Naive thymus-derived CD4-positive, alpha-beta T cell (primary cell): ENCODE data around the gene VDR. TPM values are rescaled to one million over a fixed set of nuclear protein-coding genes. Genes with fewer than 3 reads are reported as not detected.

Experiments used
- ATAC-seq: fragments of 150-1000 bp; cut with Tn5 transposase; 2 replicates; pipeline ENCODE4 v1.10.0; 2021; ENCODE audit warnings: mild to moderate bottlenecking, moderate library complexity
- CTCF ChIA-PET: fragments of 350-600 bp; sonication (Branson Sonifier 250); formaldehyde crosslinking; loops from one replicate; lab custom pipeline; 2021; ENCODE audit warnings: antibody characterized with exemption; lab: Charles Lee
- POLR2A ChIA-PET: fragments of 350-600 bp; sonication (Branson Sonifier 250); formaldehyde crosslinking; loops from one replicate; lab custom pipeline; 2021; ENCODE audit warnings: antibody characterized with exemption, inconsistent platforms; lab: Charles Lee
- DNase-seq, 9 donors: peaks; one replicate each; pipeline versions ENCODE4 v3.0.0 to v3.0.0-alpha.2; 2020 to 2022; ENCODE audit warnings: mixed read lengths in 1 of 9
- H3K27ac ChIP-seq: one replicate; pipeline ENCODE4 v1.7.0; 2013; ENCODE audit warnings: mild to moderate bottlenecking, low read depth, low read length, moderate library complexity
- H3K27me3 ChIP-seq, 2 donors: one replicate each; pipeline ENCODE4 v1.7.0; 2013; ENCODE audit warnings: low read length in 2 of 2, mild to moderate bottlenecking in 2 of 2, moderate library complexity in 2 of 2; ENCODE audit not compliant: control insufficient read depth in 2 of 2, insufficient read depth in 2 of 2
- H3K36me3 ChIP-seq, 3 experiments: 1 replicate in 2 of 3; 2 replicates in 1 of 3; pipeline ENCODE4 v1.7.0; 2013; ENCODE audit warnings: low read length in 3 of 3, mild to moderate bottlenecking in 3 of 3, moderate library complexity in 1 of 3; ENCODE audit not compliant: insufficient read depth in 3 of 3, control insufficient read depth in 2 of 3
- H3K4me1 ChIP-seq, 2 donors: one replicate each; pipeline ENCODE4 v1.7.0; 2013; ENCODE audit warnings: low read length in 2 of 2, mild to moderate bottlenecking in 2 of 2, moderate library complexity in 1 of 2; ENCODE audit not compliant: control insufficient read depth in 2 of 2, insufficient read depth in 2 of 2
- H3K4me3 ChIP-seq: 2 replicates; pipeline ENCODE4 v1.7.0; 2013; ENCODE audit warnings: mild to moderate bottlenecking, low read length
- H3K9me3 ChIP-seq, 3 experiments: 1 replicate in 2 of 3; 2 replicates in 1 of 3; pipeline ENCODE4 v1.7.0; 2013; ENCODE audit warnings: low read length in 3 of 3; ENCODE audit not compliant: control insufficient read depth in 2 of 3
- H3K27ac Mint-ChIP-seq, 9 donors: one replicate each; pipeline ENCODE4 v1.8.0; 2020 to 2022; ENCODE audit warnings: mixed read lengths in 9 of 9, mild to moderate bottlenecking in 8 of 9, moderate library complexity in 5 of 9, inconsistent platforms in 2 of 9
- H3K27me3 Mint-ChIP-seq, 5 donors: one replicate each; pipeline ENCODE4 v1.8.0; 2021 to 2022; ENCODE audit warnings: mixed read lengths in 5 of 5, mild to moderate bottlenecking in 1 of 5
- H3K36me3 Mint-ChIP-seq, 5 donors: one replicate each; pipeline ENCODE4 v1.8.0; 2020 to 2022; ENCODE audit warnings: mixed read lengths in 5 of 5, mild to moderate bottlenecking in 3 of 5, inconsistent platforms in 1 of 5
- H3K4me1 Mint-ChIP-seq, 7 donors: one replicate each; pipeline ENCODE4 v1.8.0; 2020 to 2022; ENCODE audit warnings: mixed read lengths in 7 of 7, mild to moderate bottlenecking in 3 of 7, inconsistent platforms in 1 of 7
- H3K4me3 Mint-ChIP-seq, 10 donors: one replicate each; pipeline ENCODE4 v1.8.0; 2020 to 2022; ENCODE audit warnings: mild to moderate bottlenecking in 10 of 10, mixed read lengths in 10 of 10, moderate library complexity in 6 of 10, inconsistent platforms in 2 of 10
- H3K9me3 Mint-ChIP-seq, 11 donors: one replicate each; pipeline ENCODE4 v1.8.0; 2020 to 2022; ENCODE audit warnings: mixed read lengths in 11 of 11, mild to moderate bottlenecking in 4 of 11, inconsistent platforms in 1 of 11, moderate library complexity in 1 of 11
- intact Hi-C, 2 donors: fragments of 100-400 bp; cut with micrococcal nuclease; formaldehyde crosslinking; loops; one replicate each; pipeline ENCODE4 v1.15.1; 2023
- polyA plus RNA-seq, 2 donors: library from polyadenylated mRNA; unstranded; fragments of 300-500 nt; fragmentation: Illumina TruSeq; gene quantifications; one replicate each; pipeline ENCODE4 v1.2.3, GENCODE V29; 2021
- total RNA-seq, 6 experiments: library from RNA in 5 of 6; stranded (reverse) in 5 of 6; gene quantifications; 1 replicate in 5 of 6; 2 replicates in 1 of 6; pipeline ENCODE4 v1.2.3 and lab custom pipeline; 2021 to 2026

Gene VDR
- total and polyA plus RNA-seq, 7 experiments from 2014 or later, result 0.11 to 82.6 (median 2.5) TPM

DNA sequence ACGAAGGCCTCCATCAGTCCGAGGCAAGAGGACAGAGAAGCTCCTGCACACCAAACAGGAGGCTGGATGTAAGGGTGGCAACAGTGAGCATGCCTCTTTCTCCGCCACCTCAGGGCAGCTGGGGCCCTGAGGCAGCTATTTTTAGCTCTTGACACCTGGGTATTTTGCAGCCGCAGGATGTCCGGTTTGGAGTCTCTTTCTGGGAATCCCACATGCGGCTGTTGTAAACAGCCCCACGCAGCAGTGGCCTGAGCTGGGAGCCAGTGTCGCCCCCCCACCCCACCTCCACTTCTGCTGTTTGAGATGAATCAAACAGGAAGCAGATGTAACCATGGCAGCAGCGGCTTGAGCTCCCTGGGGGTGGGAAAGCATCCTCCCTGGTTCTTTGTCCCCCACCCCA, 96.7 kb downstream of the VDR start:
- H3K36me3 Mint-ChIP-seq, result peaks cover 0 to 22% (median 5%) of the 10 kb centered on the region in 5 donors
- peak overlapping the region; percentile 92 to 98 (median 96) for H3K27ac Mint-ChIP-seq
- peak overlapping the region; percentile 72 to 88 (median 82) for H3K4me3 Mint-ChIP-seq
- CTCF ChIA-PET, result interaction anchor here (0.7 to 22.9 kb wide), 10 partner anchors 10 to 97 kb away, joined by 3 to 539 read pairs (median 5); partner anchors contain the start of genes HDAC7 and VDR
- DNase-seq (peak; percentile 34 to 87 (median 76)), ATAC-seq (peak; percentile 53)
- Histone ChIP-seq H3K4me1 (peaks cover 79 to 96% of the 10 kb centered on the region in 2 donors), H3K36me3 (peaks cover 0 to 7% (median 5%) of the 10 kb centered on the region in 3 experiments), H3K4me3 (peak overlapping the region; percentile 45), H3K27me3 (no peaks in the 10 kb centered on the region), H3K9me3 (no peaks in the 10 kb centered on the region), H3K27ac (peak overlapping the region; percentile 81)
- peaks cover 73 to 100% (median 92%) of the 10 kb centered on the region in 7 donors for H3K4me1 Mint-ChIP-seq
- intact Hi-C loops, result loop anchor here (1.0 to 5.0 kb wide), 7 partner anchors 8 to 1591 kb away; partner anchors contain the start of genes HDAC7 (in 1 of the 2) and RPAP3 (in 1 of the 2)
- H3K9me3 Mint-ChIP-seq, result no peaks in the 10 kb centered on the region
- H3K27me3 Mint-ChIP-seq, result no peaks in the 10 kb centered on the region
- POLR2A ChIA-PET, result interaction anchor here (0.9 to 15.6 kb wide), 5 partner anchors 8 to 29 kb away, joined by 3 to 364 read pairs (median 5); partner anchors contain the start of gene HDAC7

DNA sequence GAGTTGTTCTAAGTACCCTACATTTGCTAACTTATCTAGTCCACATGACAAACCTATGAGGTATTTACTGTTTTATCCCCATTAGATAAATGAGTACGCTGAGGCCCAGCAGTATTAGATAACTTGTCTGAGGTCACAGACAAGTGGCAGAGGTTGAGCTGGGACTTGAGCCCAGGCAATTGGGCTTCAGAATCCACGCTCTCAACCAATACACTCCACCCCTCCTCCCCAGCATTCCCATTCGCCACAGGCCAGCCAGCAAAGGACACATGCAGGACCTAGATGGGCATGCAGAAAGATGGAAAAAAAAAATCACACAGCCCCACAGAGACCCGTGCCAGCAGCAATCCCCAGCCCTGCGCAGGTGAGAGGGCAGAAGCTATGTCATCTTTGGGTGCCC, 97.5 kb downstream of the VDR start:
- peaks cover 76 to 100% (median 93%) of the 10 kb centered on the region in 7 donors for H3K4me1 Mint-ChIP-seq
- CTCF ChIA-PET, result interaction anchor here (0.7 to 22.9 kb wide), 9 partner anchors 11 to 98 kb away, joined by 3 to 539 read pairs (median 5); partner anchors contain the start of genes HDAC7 and VDR
- H3K27me3 Mint-ChIP-seq, result no peaks in the 10 kb centered on the region
- POLR2A ChIA-PET, result interaction anchor here (0.6 to 15.6 kb wide), 6 partner anchors 10 to 1381 kb away, joined by 3 to 364 read pairs (median 3); partner anchors contain the start of gene HDAC7
- peaks cover 0 to 22% (median 5%) of the 10 kb centered on the region in 5 donors for H3K36me3 Mint-ChIP-seq
- H3K27me3 ChIP-seq, result no peaks in the 10 kb centered on the region
- peak overlapping the region; percentile 72 to 88 (median 82) for H3K4me3 Mint-ChIP-seq
- H3K9me3 ChIP-seq, result no peaks in the 10 kb centered on the region
- peaks cover 0 to 7% (median 5%) of the 10 kb centered on the region in 3 experiments for H3K36me3 ChIP-seq
- intact Hi-C loops, result loop anchor here in 1 of 2 donors (5.0 kb wide), 1 partner anchor 1590 kb away; no protein-coding TSS in a partner anchor
- H3K4me3 ChIP-seq, result peak overlapping the region; percentile 45
- DNase-seq (no peak), ATAC-seq (no peak)
- peak overlapping the region; percentile 92 to 98 (median 96) for H3K27ac Mint-ChIP-seq
- H3K9me3 Mint-ChIP-seq, result no peaks in the 10 kb centered on the region
- H3K4me1 ChIP-seq, result peaks cover 79 to 98% of the 10 kb centered on the region in 2 donors
- peak overlapping the region; percentile 81 for H3K27ac ChIP-seq

DNA sequence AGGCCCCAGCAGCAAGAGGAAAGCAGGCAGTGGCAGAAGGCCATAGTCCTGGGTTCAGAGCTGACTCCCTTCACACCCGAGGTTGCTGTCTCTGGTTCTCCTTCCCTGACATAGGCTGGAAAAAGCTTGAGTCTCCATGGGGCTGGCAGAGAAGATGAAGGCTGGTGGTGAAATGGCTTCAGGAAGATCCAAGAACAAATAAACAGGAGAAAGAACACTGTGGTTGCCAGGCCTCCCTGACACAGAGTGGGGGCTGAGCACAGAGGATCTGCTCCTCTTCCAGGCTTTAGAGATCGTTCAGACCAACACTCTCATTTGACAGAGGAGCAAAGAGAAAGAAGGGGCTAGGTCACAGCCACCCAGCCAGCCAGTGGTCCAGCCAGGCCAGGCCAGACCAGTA, 99.4 kb downstream of the VDR start:
- ATAC-seq, result no peak
- peaks cover 0 to 9% (median 4%) of the 10 kb centered on the region in 3 experiments for H3K36me3 ChIP-seq
- Mint-ChIP-seq H3K27me3 (no peaks in the 10 kb centered on the region), H3K27ac (peak overlapping the region; percentile 92 to 98 (median 97)), H3K4me1 (peaks cover 74 to 100% (median 93%) of the 10 kb centered on the region in 7 donors), H3K4me3 (peak overlapping the region; percentile 61 to 86 (median 76)), H3K36me3 (peaks cover 0 to 14% (median 5%) of the 10 kb centered on the region in 5 donors), H3K9me3 (no peaks in the 10 kb centered on the region)
- peak overlapping the region; percentile 81 for H3K27ac ChIP-seq
- no peaks in the 10 kb centered on the region for H3K9me3 ChIP-seq
- no peak overlapping the region for H3K4me3 ChIP-seq
- ChIA-PET POLR2A (interaction anchor here (0.7 to 15.6 kb wide), 6 partner anchors 7 to 64 kb away, joined by 3 to 364 read pairs (median 22); partner anchors contain the start of gene HDAC7), CTCF (interaction anchor here (22.9 kb wide), 1 partner anchor 28 kb away, joined by 539 read pairs; no protein-coding TSS in a partner anchor)
- no peaks in the 10 kb centered on the region for H3K27me3 ChIP-seq
- intact Hi-C loops, result loop anchor here (1.0 to 5.0 kb wide), 2 partner anchors 8 to 1588 kb away; no protein-coding TSS in a partner anchor
- no peak for DNase-seq
- H3K4me1 ChIP-seq, result peaks cover 65 to 97% of the 10 kb centered on the region in 2 donors

DNA sequence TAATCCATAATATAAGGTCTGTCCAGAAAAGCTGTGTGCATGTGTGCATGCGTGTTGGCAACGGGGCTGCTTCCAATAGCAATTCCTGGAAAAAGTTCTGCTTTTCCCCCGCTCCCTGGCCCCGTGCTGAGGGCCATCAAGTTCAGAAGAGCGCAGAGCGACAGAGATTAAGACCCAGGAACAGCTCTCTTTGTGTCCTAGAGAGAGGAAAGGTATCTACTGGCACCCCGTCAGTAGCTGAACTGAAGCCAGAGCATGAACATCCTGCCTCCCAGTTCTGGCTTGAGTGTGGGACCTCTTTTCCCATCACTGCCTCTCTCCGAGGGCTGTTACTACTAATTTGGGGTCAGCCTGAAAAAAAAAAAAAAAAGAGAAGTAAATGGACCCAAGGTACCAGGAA, 100.6 kb downstream of the VDR start:
- Mint-ChIP-seq H3K4me1 (peaks cover 71 to 100% (median 99%) of the 10 kb centered on the region in 7 donors), H3K27ac (peak overlapping the region; percentile 92 to 98 (median 96)), H3K9me3 (no peaks in the 10 kb centered on the region), H3K4me3 (peak overlapping the region in 9 of 10 donors; percentile 43 to 86 (median 73)), H3K36me3 (peaks cover 0 to 12% (median 5%) of the 10 kb centered on the region in 5 donors), H3K27me3 (no peaks in the 10 kb centered on the region)
- ChIA-PET POLR2A (interaction anchor here (4.7 to 15.6 kb wide), 3 partner anchors 8 to 28 kb away, joined by 40 to 364 read pairs (median 125); partner anchors contain the start of gene HDAC7), CTCF (interaction anchor here (0.6 to 22.9 kb wide), 4 partner anchors 14 to 836 kb away, joined by 3 to 539 read pairs (median 4); no protein-coding TSS in a partner anchor)
- Histone ChIP-seq H3K27ac (peak overlapping the region; percentile 81), H3K4me3 (no peak overlapping the region), H3K36me3 (peaks cover 0 to 21% (median 4%) of the 10 kb centered on the region in 3 experiments), H3K27me3 (no peaks in the 10 kb centered on the region), H3K9me3 (no peaks in the 10 kb centered on the region), H3K4me1 (peaks cover 52 to 96% of the 10 kb centered on the region in 2 donors)
- intact Hi-C loops, result no loop called here
- no peak for DNase-seq
- ATAC-seq, result no peak

DNA sequence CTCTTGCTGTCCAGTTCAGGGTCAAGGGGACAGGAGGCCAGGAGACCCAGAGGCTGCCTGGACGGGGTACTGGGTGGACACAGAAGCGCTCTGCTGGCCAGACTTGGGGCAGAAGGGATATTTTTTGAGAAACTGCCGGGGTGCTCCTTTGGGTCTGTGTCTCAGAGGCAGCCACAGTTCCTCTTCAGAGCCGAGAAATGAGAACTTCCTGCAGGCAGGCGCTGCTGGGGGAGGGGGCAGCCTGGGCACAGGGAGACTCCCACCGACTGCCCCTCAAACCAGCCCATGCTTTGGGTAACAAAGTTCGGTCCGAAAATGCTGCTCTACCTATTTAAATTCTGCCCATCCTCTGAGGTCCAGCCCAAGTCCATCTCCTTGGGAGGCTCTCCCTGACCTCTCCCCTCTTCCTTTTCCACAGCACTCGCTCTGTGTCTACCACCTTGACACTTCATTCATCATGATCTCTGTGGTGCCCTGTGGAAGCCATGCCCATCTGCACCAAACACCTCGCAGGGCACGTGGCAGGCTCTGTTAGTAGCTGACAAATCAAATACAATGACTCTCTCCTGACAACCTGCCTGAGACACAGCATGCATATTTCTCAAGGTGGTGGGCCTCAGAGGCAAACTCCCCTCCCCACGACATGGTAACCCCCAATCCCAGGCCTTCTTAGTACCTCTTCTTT, 101.5 kb downstream of the VDR start:
- peak overlapping the region; percentile 75 to 97 (median 92) for H3K27ac Mint-ChIP-seq
- peak overlapping the region; percentile 81 for H3K27ac ChIP-seq
- no peak for ATAC-seq
- H3K36me3 ChIP-seq, result peaks cover 0 to 29% (median 4%) of the 10 kb centered on the region in 3 experiments
- CTCF ChIA-PET, result interaction anchor here (0.6 to 22.9 kb wide), 5 partner anchors 14 to 99 kb away, joined by 3 to 539 read pairs (median 3); no protein-coding TSS in a partner anchor
- H3K4me3 ChIP-seq, result peak overlapping the region; percentile 28
- H3K4me1 Mint-ChIP-seq, result peaks cover 65 to 98% (median 95%) of the 10 kb centered on the region in 7 donors
- no peaks in the 10 kb centered on the region for H3K9me3 Mint-ChIP-seq
- peaks cover 44 to 94% of the 10 kb centered on the region in 2 donors for H3K4me1 ChIP-seq
- POLR2A ChIA-PET, result interaction anchor here (4.7 to 15.6 kb wide), 3 partner anchors 9 to 28 kb away, joined by 40 to 364 read pairs (median 125); partner anchors contain the start of gene HDAC7
- H3K27me3 Mint-ChIP-seq, result no peaks in the 10 kb centered on the region
- no peak for DNase-seq
- H3K9me3 ChIP-seq, result no peaks in the 10 kb centered on the region
- H3K4me3 Mint-ChIP-seq, result peak overlapping the region; percentile 61 to 86 (median 76)
- peaks cover 0 to 11% (median 5%) of the 10 kb centered on the region in 5 donors for H3K36me3 Mint-ChIP-seq
- intact Hi-C loops, result loop anchor here (2.0 kb wide), 2 partner anchors 13 to 15 kb away; partner anchors contain the start of gene HDAC7 (in 1 of the 2)
- H3K27me3 ChIP-seq, result no peaks in the 10 kb centered on the region
